NCI-H2227 treated with DMSO at 0.1 percent for 48 hours (cell line): ENCODE measurements around the gene SUPT20HL2.
"Not testable (repeated sequence)": the region's sequence is repeated elsewhere in the genome, so short reads cannot be mapped to it uniquely, and the experiment has no call there.

Source experiments
- DNase-seq: peaks from one replicate; lab custom pipeline; 2025; lab: John Stamatoyannopoulos, UW

Gene SUPT20HL2

GRCh38 chrX:24309580-24310374 lies 4.1 kb downstream of the SUPT20HL2 start:
- DNase-seq, result not testable (repeated sequence)

- DNase-seq, result not testable (repeated sequence)
Observed at GRCh38 chrX:24308803-24309202, 5.1 kb downstream of the SUPT20HL2 start.

GRCh38 chrX:24306440-24306839 lies 7.4 kb downstream of the SUPT20HL2 start:
- no peak for DNase-seq

GRCh38 chrX:24305905-24306304 lies 8.0 kb downstream of the SUPT20HL2 start:
- DNase-seq, result no peak

GRCh38 chrX:24301806-24302205 lies 12.1 kb downstream of the SUPT20HL2 start:
- no peak for DNase-seq

GRCh38 chrX:24301060-24301459 lies 12.8 kb downstream of the SUPT20HL2 start:
- no peak for DNase-seq

- no peak for DNase-seq
Observed at GRCh38 chrX:24298191-24298590, 15.7 kb downstream of the SUPT20HL2 start.

GRCh38 chrX:24294619-24295018 lies 19.2 kb downstream of the SUPT20HL2 start:
- DNase-seq, result no peak

- DNase-seq, result no peak
Observed at GRCh38 chrX:24293412-24293811, 20.5 kb downstream of the SUPT20HL2 start.

GRCh38 chrX:24292353-24292752 lies 21.5 kb downstream of the SUPT20HL2 start:
- no peak for DNase-seq

- DNase-seq, result no peak
Observed at GRCh38 chrX:24285082-24285481, 28.8 kb downstream of the SUPT20HL2 start.

- no peak for DNase-seq
Observed at GRCh38 chrX:24283127-24283794, 30.6 kb downstream of the SUPT20HL2 start.

GRCh38 chrX:24282381-24283126 lies 31.3 kb downstream of the SUPT20HL2 start:
- no peak for DNase-seq

- DNase-seq, result no peak
Observed at GRCh38 chrX:24277405-24277804, 36.5 kb downstream of the SUPT20HL2 start.

GRCh38 chrX:24276015-24276414 lies 37.9 kb downstream of the SUPT20HL2 start:
- DNase-seq, result no peak

- DNase-seq, result no peak
Observed at GRCh38 chrX:24271262-24271661, 42.6 kb downstream of the SUPT20HL2 start.

GRCh38 chrX:24268786-24269185 lies 45.1 kb downstream of the SUPT20HL2 start:
- DNase-seq, result no peak

- no peak for DNase-seq
Observed at GRCh38 chrX:24266996-24267395, 46.9 kb downstream of the SUPT20HL2 start.

GRCh38 chrX:24264383-24264782 lies 49.5 kb downstream of the SUPT20HL2 start:
- no peak for DNase-seq

GRCh38 chrX:24262309-24262708 lies 51.6 kb downstream of the SUPT20HL2 start:
- DNase-seq, result no peak
